Esophagus (tissue), 2 donors: ENCODE measurements around the gene B3GNT3. TPM values are rescaled to one million over a fixed set of nuclear protein-coding genes. Genes with fewer than 3 reads are reported as not detected.

Source experiments
- H3K27ac ChIP-seq, 2 donors: one replicate each; pipeline ENCODE4 v1.5.1; 2013; ENCODE audit warnings: low read depth in 2 of 2, mild to moderate bottlenecking in 2 of 2, inconsistent platforms in 1 of 2, low read length in 1 of 2, moderate library complexity in 1 of 2
- H3K27me3 ChIP-seq, 2 donors: one replicate each; pipeline ENCODE4 v1.6.1; 2013; ENCODE audit warnings: low read length in 2 of 2, control low read depth in 1 of 2, mild to moderate bottlenecking in 1 of 2; ENCODE audit not compliant: insufficient read depth in 2 of 2, control insufficient read depth in 1 of 2
- H3K36me3 ChIP-seq, 2 donors: one replicate each; pipeline ENCODE4 v1.6.1; 2013; ENCODE audit warnings: low read length in 1 of 2; ENCODE audit not compliant: control insufficient read depth in 2 of 2, insufficient read depth in 2 of 2
- H3K4me1 ChIP-seq, 2 donors: one replicate each; pipeline ENCODE4 v1.6.1; 2013; ENCODE audit warnings: low read length in 1 of 2; ENCODE audit not compliant: control insufficient read depth in 2 of 2, insufficient read depth in 2 of 2
- H3K4me3 ChIP-seq, 2 donors: one replicate each; pipeline ENCODE4 v1.5.1; 2013; ENCODE audit warnings: low read length in 2 of 2, mild to moderate bottlenecking in 2 of 2, low read depth in 1 of 2, moderate library complexity in 1 of 2
- H3K9me3 ChIP-seq, 2 donors: one replicate each; pipeline ENCODE4 v1.6.1; 2013; ENCODE audit warnings: mild to moderate bottlenecking in 2 of 2, low read depth in 1 of 2, low read length in 1 of 2, moderate library complexity in 1 of 2; ENCODE audit not compliant: control insufficient read depth in 2 of 2, insufficient read depth in 1 of 2
- WGBS, 2 donors: extraction: QIAGEN DNeasy Blood & Tissue Kit; methylation state at CpG; one replicate each; pipeline ENCODE4 v1.1.7; 2013; 5-methylcytosine and 5-hydroxymethylcytosine counted together
- polyA plus RNA-seq, 2 donors: library from polyadenylated mRNA; stranded (reverse); fragments of 200-250 nt; gene quantifications; one replicate each; pipeline ENCODE4 v1.2.3, GENCODE V29; 2013
- donor health status: healthy with polysubstance abuse.
- donor health status: Bipolar disorder and iron deficiency.

B3GNT3 gene
- polyA plus RNA-seq, result 10 to 100 TPM; 12.2 to 45.1 TPM

DNA sequence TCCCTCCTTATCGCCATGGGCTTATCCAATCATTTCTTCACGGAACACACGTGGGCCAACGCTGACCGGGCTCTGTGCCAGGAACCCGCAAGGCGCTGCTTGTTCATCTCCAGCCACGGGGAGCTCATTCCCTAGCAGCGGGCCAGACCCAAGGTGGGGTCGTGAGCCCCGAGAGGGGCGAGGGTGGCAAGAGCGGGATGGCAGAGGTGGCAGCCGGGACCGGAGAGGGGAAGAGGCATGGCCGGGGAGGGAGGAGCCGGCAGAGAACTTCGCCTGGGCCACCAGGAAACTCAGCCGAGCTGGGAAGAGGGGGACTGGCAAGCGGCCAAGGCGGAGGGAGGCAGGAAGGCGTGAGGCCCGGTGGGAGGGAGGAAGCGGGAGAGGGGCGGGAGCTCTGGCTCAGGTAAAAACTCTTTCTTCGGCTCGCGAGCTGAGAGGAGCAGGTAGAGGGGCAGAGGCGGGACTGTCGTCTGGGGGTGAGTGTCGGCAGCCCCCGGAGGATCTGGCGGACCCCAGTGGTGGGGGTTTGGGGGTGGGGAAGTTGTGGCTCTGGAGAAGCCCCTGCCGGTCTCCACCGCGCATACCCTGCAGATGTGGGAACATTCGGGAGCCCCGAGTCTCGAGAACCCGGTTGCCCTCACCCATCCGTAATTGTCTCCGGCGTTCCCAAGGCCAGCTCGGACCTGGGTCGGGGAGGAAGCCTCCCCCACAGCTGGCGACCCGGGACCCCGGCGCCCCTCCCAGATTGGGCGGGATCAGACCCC lies at the start of gene B3GNT3:
Gene B3GNT3 (plus strand): TSS at position 408 of the 764 bp plus-strand sequence. CDS start 12,670 bp downstream, outside the sequence.
- Histone ChIP-seq H3K27me3 (peaks cover 0 to 4% of the 10 kb centered on the region in 2 donors), H3K4me1 (peaks cover 7 to 22% of the 10 kb centered on the region in 2 donors), H3K9me3 (peaks cover 0 to 3% of the 10 kb centered on the region in 2 donors), H3K36me3 (no peaks in the 10 kb centered on the region), H3K27ac (peak within 1 kb of the TSS; percentile 51 to 54), H3K4me3 (peak within 1 kb of the TSS; percentile 53 to 56)
- WGBS, 2 donors, result 2 to 7% methylated on average over 50 of the region's 50 CpGs

GRCh38 chr19:17747205-17748098 lies 47.5 kb upstream of the B3GNT3 start:
- H3K27me3 ChIP-seq, result no peaks in the 10 kb centered on the region
- H3K36me3 ChIP-seq, result no peaks in the 10 kb centered on the region
- H3K9me3 ChIP-seq, result peaks cover 4% of the 10 kb centered on the region in 2 donors
- peaks cover 0 to 8% of the 10 kb centered on the region in 2 donors for H3K4me1 ChIP-seq
- no peak overlapping the region for H3K27ac ChIP-seq
- 8 to 9% methylated on average over 55 to 75 of the region's 75 CpGs for WGBS, 2 donors
- peak overlapping the region; percentile 30 to 48 for H3K4me3 ChIP-seq

DNA sequence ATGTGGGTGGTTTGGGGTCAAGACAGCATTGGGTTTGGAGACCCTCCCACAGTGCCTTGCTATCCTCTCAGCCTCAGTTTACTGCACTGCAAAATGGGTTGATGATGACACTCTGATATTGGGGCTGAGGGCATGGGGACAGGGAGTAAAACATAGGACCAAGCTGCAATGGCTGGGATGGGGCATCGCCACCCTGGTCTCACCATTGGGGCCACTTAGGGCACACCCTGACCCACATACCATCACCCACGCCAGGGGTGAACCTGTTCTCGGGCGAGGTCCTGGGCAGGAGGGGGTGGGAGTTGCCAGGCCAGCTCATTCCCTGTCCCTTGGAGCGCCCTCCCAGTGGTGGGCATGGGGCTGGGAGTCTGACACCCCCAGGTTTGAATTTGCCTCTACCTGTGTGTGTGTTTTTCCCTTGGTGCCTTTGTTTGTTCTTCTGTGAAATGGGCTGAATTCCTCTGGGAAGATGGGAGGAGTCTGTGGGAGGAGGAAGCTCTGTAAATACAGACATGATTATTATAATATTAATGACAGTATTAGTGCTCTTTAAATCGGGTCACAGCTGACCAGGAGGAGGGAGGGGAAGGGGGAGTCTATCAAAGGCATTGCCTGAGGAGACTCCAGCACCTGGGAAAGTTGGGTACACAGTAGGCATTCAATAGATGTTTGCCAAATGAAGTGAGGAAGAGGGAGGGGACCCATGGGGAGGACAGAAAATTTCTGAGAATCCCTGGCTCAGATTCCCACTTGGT lies 45.9 kb upstream of the B3GNT3 start:
- no peak overlapping the region for H3K4me3 ChIP-seq
- H3K4me1 ChIP-seq, result peaks cover 0 to 8% of the 10 kb centered on the region in 2 donors
- H3K27me3 ChIP-seq, result no peaks in the 10 kb centered on the region
- 66% methylated on average over 6 of the region's 6 CpGs for WGBS, 2 donors
- H3K9me3 ChIP-seq, result peaks cover 4% of the 10 kb centered on the region in 2 donors
- no peaks in the 10 kb centered on the region for H3K36me3 ChIP-seq
- no peak overlapping the region for H3K27ac ChIP-seq

DNA sequence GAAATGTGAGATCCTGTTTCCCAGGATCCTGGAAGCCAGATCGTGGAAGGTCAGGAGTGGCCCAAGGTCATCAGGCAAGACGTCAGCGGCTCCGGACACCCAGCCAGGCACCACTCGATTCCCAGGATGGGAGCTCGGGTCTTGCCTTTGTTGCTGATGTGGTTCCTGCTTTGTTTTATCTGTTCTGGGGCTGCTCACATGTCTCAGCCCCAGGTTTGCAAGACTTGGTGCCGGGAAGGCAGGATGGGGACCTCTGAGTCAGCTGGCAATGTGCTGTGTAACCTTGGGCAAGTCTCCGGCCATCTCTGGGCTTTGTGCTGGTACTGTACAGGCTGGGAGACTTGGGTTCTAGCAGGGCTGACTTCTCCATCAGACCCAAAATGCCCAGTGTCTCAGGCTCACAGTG lies 45.0 kb upstream of the B3GNT3 start:
- WGBS, 2 donors, result 20 to 21% methylated on average over 8 of the region's 8 CpGs
- no peak overlapping the region for H3K27ac ChIP-seq
- no peaks in the 10 kb centered on the region for H3K36me3 ChIP-seq
- H3K4me3 ChIP-seq, result no peak overlapping the region
- peaks cover 4% of the 10 kb centered on the region in 2 donors for H3K9me3 ChIP-seq
- H3K4me1 ChIP-seq, result peaks cover 0 to 8% of the 10 kb centered on the region in 2 donors
- no peaks in the 10 kb centered on the region for H3K27me3 ChIP-seq

GRCh38 chr19:17751103-17751911 lies 43.6 kb upstream of the B3GNT3 start, which contains the start of gene FCHO1:
FCHO1 (plus strand) TSS chr19:17751477; CDS start chr19:17755165, 3,688 bp downstream.
- no peaks in the 10 kb centered on the region for H3K36me3 ChIP-seq
- WGBS, 2 donors, result 48 to 50% methylated on average over 28 of the region's 28 CpGs
- peak within 1 kb of the TSS; percentile 13 to 15 for H3K4me3 ChIP-seq
- peak within 1 kb of the TSS in 1 of 2 donors; percentile 38 for H3K27ac ChIP-seq
- H3K27me3 ChIP-seq, result no peaks in the 10 kb centered on the region
- H3K4me1 ChIP-seq, result peaks cover 0 to 8% of the 10 kb centered on the region in 2 donors
- peaks cover 4% of the 10 kb centered on the region in 2 donors for H3K9me3 ChIP-seq

DNA sequence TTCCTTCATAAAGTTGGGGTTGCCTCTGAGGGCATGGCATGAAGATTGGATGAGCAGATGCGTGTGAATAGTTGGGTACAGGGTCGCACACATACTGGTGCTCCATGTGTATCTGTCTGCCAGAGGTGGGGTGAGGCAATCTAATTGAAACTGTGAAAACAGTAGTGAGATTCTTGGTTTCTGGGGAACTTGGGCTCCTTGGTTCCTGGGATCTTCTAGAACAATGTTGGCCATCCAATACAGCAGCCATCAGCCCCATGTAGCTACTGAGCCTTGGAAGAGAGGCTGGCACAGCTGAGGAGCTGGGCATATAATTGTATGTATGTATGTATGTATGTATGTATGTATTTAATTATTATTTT lies 43.0 kb upstream of the B3GNT3 start:
- WGBS, 2 donors, result 43 to 68% methylated on average over 2 of the region's 2 CpGs
- Histone ChIP-seq H3K27ac (no peak overlapping the region), H3K4me3 (peak overlapping the region in 1 of 2 donors; percentile 7), H3K36me3 (no peaks in the 10 kb centered on the region), H3K4me1 (peaks cover 0 to 8% of the 10 kb centered on the region in 2 donors), H3K27me3 (no peaks in the 10 kb centered on the region), H3K9me3 (peaks cover 4% of the 10 kb centered on the region in 2 donors)

- Histone ChIP-seq H3K27ac (no peak overlapping the region), H3K4me1 (peaks cover 2 to 3% of the 10 kb centered on the region in 2 donors), H3K36me3 (no peaks in the 10 kb centered on the region), H3K4me3 (no peak overlapping the region), H3K27me3 (no peaks in the 10 kb centered on the region), H3K9me3 (peaks cover 0 to 3% of the 10 kb centered on the region in 2 donors)
- 76 to 89% methylated on average over 7 of the region's 7 CpGs for WGBS, 2 donors
Measured at GRCh38 chr19:17752865-17753639, 41.9 kb upstream of the B3GNT3 start.

GRCh38 chr19:17753976-17754375 lies 41.0 kb upstream of the B3GNT3 start:
- Histone ChIP-seq H3K4me3 (no peak overlapping the region), H3K9me3 (no peaks in the 10 kb centered on the region), H3K27ac (no peak overlapping the region), H3K4me1 (peaks cover 2 to 3% of the 10 kb centered on the region in 2 donors), H3K27me3 (no peaks in the 10 kb centered on the region), H3K36me3 (no peaks in the 10 kb centered on the region)
- 59 to 60% methylated on average over 9 of the region's 9 CpGs for WGBS, 2 donors
